NCI-H128 (cell line): ENCODE data around the gene FOXK2.

Source experiments
- DNase-seq: peaks from one replicate; lab custom pipeline; 2025; ENCODE audit not compliant: unreplicated experiment; lab: John Stamatoyannopoulos, UW

Gene FOXK2

DNA sequence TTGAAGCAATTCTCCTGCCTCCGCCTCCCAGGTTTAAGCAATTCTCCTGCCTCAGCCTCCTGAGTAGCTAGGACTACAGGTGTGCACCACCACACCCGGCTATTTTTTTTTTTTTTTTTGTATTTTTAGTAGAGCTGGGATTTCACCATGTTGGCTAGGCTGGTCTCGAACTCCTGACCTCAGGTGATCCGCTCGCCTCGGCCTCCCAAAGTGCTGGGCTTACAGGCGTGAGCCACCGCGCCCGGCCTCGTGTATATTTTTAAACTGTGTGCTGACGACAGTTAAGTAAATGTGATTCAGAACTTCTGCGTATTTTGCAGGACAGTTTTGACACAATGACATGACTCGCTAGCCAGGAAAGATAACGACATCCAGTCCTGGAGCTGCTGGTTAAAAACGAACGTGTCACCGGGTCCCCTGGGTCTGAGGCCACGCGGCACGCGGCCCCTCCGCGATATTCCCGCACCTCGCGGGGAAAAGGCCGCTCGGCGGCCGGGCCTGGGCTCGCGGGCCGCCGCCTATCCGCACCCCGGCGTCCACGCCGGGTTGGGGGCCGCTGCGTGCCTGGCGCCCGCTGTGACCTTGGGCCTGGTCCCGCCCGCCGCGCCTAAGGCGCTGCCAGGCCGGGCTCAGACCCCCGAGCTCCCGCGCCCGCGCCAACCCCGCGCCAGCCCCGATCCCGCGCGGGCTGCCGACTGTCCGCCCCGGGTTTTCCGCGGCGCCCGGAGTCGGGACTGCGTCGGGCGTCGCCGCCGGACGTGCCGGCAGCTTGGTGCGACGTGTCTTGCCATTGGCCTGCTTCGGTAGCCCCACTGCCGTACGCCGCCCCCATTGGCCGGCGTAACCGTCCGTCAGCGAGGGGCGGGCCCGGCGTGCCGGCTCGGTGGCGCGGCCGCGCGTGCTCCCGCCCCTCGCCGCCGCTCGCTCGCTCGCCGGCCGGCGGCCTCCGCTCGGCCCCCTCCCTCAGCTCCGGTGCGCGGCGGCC is at the start of gene FOXK2:
Gene FOXK2 (plus strand): TSS at position 907 of the 985 bp plus-strand sequence. CDS start 157 bp downstream, outside the sequence.
- peak; percentile 66 for DNase-seq

GRCh38 chr17:82470065-82470464 is 49.5 kb upstream of the FOXK2 start:
- DNase-seq: no peak

DNA sequence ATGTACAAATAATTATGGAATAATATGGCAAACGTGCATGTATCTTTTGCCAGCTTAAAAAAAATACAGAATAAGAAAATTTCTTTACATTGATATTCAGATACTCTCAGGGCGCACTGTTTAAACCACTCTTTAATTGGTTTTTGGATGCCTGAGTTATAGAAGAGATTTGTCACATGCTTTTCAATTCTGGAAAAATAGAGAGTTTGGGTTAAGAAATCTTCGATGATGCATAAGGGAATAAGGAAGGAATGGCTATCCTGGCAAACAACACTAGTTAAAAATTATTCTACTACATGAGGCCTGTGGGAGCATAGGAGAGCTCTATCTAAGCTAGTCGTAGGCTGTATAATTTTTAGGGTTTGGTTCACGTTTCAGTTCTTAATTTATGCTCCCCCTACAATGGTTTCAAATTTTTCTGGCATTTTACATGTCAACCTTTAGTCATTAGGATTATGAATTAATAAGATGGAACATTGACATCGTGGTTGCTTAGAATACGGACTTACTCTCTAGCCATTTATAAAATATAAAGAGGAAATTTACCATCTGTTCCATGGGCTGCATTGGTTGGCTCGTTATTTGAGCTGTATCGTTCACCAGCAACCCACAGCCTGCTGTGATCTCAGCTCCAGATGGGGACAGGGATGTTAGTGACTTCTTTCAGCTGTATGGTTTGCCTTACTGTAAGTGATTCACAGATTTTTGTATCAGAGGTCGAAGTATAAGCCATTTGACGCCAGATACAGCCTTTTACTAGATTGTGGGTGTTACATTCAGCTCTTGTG is 45.1 kb upstream of the FOXK2 start:
- DNase-seq: no peak

GRCh38 chr17:82475458-82475857 is 44.1 kb upstream of the FOXK2 start:
- no peak for DNase-seq

GRCh38 chr17:82477934-82478333 is 41.6 kb upstream of the FOXK2 start:
- DNase-seq: no peak

DNA sequence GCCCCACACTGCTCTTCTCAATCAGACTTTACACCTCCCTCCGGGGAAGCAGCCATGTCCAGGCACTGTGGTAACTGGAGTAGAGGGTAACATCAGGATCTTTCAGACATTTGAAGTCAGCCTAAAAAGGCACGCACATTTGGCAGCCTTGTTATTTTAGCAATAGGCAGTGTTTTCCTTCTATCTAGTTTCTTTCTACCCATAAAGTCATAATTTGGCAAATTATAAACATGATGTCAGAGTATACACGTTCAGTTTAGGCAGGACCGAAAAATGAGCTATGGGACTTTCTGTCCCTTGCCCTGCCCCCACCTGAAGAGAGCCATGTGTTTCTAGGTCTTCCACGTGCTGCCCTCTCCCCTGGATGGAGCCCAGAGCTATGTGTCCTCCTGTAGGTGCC is 39.9 kb upstream of the FOXK2 start:
- no peak for DNase-seq

DNA sequence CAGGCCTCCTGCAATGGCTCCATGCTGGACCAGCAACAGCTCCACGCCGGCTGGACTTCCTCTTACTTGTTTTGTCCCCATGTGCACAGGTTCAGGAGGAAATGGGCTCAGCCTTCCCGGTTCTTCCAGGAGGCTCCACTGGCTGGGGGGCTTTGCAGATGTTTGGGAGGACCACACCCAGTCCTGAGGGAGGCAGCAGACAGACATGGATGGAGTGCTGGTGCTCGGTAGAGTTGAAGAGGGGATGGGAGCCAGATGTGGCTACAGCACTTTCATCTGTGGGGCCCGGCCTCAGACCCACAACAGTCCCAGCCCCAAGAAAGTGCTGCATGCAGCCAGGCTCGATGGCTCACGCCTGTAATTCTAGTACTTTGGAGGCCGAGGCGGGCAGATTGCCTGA is 39.2 kb upstream of the FOXK2 start:
- no peak for DNase-seq

DNA sequence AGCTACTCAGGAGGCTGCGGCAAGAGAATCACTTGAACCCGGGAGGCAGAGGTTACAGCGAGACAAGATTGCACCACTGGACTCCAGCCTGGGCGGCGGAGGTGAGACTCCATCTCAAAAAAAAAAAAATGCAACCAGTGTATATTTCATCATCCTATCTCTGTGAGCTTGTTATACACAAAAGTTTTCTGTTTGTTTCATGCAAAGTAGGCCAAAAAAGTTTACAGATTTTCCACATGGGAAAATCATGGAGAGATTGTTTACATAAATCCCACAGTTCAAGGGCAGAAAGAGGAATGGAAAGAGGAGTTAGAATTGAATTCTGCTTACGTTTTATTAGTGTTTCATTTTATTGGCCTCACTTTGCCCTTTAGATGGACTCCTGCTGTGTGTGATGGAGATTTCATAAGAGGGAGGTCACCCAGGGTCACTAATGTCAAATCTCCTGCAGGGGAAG is 36.3 kb upstream of the FOXK2 start:
- DNase-seq: no peak

- no peak for DNase-seq
These were observed 35.7 kb upstream of the FOXK2 start for GRCh38 chr17:82483836-82484235.

DNA sequence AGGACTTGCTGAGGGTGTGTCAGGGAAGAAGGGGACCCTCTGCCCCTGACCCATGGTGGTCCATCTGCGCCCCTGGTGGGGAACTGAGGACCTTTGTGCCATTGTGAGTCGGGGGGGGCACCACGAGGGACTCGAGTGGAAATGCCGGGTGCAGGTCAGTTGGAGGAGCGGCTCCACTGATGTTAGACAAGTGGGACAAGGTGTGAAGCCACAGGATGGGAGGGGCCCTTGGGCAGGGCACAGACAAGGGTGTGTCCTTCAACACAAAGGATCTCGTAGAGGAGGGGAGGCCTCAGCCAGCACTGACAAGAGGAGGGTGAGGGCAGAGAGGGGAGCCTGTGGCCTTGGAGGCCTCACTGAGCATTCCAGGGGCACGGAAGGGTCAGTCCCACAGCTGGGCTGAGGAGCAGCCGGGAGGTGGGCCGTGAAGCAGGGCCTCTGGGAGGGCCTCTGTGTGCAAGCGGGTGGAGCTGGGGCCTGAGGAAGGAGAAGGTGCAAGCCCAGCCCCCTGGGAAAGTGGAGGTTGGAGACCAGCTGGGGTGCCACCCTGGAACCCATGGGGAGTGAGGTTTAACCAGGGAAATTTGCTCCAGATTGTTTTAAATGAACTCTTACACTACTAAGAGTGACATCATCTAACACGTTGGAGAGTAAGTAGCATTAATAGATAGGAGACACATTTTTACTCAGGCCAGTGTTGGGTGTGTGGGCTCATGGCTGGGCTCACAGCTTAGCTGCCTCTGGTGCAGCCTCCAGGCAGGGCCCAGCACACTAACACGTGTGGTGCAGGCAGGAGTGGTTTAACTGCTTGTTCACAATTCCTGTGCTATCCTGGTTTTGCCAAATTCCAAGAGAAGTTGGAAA is 33.1 kb upstream of the FOXK2 start:
- DNase-seq: no peak

DNA sequence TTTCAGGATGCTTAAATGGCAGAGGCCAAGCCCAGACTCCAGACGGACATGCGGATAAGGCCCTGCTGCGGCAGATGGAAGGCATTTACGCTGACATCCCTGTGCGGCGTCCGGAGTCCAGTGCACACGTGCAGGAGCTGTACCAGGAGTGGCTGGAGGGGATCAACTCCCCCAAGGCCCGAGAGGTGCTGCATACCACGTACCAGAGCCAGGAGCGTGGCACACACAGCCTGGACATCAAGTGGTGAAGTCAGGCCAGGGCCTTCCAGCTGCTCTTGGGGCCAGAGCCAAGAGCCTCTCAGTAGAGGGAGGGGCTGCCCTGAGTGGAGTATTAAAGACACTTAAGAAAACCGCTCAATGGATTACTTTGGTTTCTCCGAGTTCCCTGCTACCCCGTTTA is 31.6 kb upstream of the FOXK2 start:
- DNase-seq: no peak

GRCh38 chr17:82489117-82489516 is 30.4 kb upstream of the FOXK2 start:
- no peak for DNase-seq

DNA sequence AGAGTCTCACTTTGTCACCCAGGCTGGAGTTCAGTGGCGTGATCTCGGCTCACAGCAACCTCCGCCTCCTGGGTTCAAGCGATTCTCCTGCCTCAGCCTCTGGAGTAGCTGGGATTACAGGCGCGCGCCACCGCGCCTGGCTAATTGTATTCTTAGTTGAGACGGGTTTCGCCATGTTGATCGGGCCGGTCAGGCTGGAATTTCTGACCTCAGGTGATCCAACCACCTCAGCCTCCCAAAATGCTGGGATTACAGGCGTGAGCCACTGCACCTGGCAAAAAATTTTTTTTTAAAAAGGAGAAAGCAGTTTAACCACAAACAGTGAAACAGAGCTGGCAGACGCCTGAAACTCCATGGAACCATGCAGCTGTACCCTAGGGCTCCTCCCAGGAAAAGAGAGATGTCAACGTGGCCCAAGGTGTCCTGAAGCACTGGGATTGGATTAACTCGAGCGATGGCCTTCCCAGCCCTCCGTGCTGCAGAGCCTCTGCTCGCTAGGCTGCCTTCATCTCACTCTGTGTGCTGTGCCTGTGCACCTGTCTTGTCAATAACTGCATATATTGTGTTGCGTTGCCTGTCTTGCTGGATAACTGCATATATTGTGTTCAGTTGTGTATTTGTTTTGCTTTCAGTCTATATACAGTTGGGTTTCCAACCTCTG is 29.6 kb upstream of the FOXK2 start:
- DNase-seq: no peak

DNA sequence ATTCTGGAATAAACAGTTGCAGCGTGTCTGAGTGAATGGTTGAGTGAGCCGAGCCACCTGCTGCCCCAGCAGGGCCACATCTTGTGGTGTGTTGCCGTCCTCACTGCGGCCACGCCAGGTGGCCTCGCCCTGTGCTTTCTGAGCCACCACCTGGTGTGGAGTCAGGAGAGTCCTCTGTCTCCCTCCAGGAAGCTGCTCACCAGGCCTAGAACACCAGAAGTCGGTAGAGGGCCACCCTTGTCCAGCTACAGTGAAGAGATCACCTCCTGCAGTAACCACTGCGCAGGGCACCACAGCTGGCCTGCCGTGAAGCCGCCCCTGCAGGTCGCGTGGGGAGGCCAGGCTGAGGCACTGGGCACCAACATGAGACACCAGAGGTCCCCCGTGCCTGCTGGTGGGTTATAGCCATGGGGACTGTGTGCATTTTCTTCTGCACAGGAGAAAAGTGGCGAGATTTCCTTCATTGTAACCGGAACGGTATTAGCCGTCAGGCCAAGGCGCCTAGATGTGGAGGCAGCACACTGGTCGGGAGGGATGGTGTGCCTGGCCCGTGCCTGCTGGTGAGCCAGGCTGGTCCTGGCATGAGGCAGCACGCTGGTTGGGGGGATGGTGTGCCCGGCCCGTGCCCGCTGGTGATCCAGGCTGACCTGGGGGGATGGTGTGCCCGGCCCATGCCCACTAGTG is 28.9 kb upstream of the FOXK2 start:
- no peak for DNase-seq

- DNase-seq: no peak
These were observed 28.4 kb upstream of the FOXK2 start for GRCh38 chr17:82491196-82491530.

- no peak for DNase-seq
These were observed 28.0 kb upstream of the FOXK2 start for GRCh38 chr17:82491533-82491932.

GRCh38 chr17:82492643-82493225 is 26.8 kb upstream of the FOXK2 start:
- DNase-seq: no peak

DNA sequence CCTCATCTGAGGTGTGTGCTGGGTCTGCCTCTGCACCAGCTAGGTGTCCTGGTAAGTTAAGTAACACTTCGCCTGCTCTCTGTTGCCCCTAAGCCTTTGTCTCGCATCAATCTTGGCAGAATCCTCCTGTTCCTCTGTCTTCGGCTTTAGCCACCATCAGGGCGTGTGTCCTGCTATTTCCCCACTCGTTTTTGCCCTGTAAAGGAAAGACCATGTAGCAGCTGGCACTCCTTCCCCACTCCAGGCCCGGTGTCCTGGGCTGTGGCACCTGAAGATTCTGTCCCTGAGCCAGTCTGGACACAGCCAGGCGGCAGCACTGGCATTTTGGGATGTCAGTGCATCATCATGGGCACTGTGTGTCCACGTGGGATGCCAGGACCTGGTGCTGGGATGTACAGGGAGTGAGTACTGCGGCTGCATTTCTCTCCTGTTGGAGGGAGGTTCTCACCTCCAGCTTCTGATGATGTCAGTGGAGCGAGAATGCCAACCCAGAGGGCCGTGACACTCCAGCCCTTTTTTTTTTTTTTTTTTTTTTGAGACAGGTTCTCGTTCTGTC is 26.2 kb upstream of the FOXK2 start:
- DNase-seq: no peak
